GM21526 (cell line): ENCODE measurements around the gene ASPN.
"Not testable (repeated sequence)": the region's sequence is repeated elsewhere in the genome, so short reads cannot be mapped to it uniquely, and the experiment has no call there.

Source experiments
- ATAC-seq: cut with Tn5 transposase; IDR thresholded peaks from one replicate; pipeline ENCODE4 v1.9.1; 2021; ENCODE audit warnings: moderate library complexity; ENCODE audit not compliant: unreplicated experiment, low FRiP score

ASPN gene

DNA sequence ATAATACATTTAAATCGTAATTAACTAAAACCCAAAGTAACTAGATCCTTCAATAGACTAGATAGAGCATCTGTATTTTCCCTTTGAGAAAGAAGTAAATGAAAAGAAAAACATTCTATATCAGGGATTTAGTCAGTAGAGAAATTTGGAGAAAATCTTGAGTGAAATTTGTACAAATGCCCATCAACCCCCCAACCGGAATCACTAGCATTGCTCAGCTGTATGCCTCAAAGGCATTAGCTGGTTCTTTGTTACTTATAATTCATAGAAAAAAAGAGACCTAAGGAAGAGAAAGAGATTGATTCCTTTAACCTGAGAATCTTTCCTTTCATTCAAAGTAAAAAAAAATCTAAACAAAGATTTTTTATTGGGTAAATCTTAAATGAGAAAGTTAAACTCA is 58.7 kb downstream of the ASPN start:
- ATAC-seq, result no peak

DNA sequence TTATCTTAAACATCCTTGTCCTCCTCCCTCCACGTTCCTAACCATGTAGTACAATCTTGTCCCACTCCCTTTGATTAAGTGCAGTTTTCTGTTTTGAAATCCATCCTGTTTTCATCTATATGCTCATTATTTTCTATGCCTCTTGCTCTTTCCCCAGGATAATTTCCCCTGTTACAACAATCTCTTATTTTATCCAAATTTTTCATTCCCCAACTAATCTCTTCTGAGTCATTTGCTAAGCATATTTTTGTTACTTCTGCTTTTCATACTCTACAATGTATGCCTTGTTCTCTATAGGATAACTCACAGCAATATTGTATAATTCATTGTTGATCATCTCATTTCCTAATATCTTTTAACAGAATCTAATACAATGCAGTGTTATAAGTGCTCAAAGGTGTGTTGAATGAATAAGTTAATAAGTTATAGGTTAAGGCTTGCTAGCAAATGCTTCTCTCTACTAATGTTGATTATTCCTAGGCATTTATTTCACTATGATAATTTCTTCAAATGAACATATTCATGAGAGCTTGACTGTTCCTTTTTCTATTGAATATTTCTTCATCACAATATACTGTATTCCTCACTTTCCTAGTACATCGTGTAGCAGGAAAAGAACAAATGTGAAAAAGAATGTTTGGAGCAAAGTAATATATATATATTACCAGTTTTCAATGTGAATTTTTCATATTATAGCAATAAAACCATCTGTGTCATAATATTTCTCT is 59.5 kb downstream of the ASPN start:
- ATAC-seq, result no peak

DNA sequence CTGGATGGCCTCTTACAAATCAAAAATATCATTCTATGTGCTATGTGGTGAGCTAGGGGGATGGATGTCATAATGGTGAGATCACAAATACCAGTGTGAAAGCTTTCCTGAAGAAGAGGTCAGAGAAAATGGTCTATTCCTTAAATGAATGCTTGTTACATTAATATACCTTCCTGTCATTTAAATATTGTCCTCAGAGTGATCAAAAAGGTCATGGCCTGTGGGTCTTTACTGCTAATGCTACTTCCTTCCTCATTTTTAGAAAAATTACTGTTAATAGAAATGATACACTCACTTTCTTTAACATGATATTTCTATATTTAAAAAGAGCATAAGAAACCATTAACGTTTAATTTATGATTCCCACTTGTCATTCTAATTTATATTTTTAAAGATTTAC is 67.7 kb downstream of the ASPN start:
- no peak for ATAC-seq

DNA sequence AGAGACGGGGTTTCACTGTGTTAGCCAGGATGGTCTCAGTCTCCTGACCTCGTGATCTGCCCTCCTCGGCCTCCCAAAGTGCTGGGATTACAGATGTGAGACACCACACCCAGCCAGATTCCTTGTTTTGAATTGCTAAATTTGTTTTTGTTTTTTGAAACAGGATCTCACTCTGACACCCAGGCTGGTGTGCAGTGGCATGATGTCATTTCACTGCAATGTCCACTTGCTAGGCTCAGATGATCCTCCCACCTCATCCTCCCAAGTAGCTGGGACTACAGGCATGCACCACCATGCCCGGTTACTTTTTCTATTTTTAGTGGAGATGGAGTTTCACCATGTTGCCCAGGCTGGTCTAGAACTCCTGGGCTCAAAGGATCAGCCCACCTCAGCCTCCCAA is 71.1 kb downstream of the ASPN start:
- ATAC-seq, result not testable (repeated sequence)

DNA sequence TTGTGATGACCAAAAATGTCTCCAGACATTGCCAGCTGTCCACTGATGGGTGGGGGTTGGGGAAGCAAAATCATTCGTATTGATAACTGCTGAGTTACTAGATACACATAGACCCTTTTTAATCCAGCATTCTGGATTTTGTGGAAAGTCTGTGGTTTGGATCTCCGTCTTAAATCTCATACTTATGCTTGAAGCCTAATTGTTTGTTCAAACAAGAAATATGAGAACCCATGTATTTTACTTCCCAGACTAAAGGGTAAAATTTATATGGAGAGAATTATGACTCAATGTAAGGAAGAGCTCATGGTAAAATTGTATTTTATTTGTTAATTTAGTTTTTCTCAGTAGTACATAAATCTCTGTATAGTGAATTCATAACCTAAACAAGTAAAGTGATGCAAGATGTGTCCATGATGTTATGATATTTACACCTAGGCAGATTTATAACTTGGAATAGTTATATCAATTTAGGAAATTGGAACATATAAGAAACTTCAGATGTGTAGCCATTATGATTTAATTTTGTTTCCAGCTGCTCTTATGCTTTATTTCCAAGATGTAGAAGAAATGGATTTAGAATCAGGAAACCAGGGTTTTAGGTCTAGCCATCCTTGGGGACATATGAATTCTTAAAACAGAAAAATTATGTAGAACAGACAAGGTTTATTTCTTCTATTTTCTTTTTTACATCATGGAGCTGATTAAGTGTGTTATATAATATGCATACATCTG is 73.4 kb downstream of the ASPN start:
- ATAC-seq, result no peak

DNA sequence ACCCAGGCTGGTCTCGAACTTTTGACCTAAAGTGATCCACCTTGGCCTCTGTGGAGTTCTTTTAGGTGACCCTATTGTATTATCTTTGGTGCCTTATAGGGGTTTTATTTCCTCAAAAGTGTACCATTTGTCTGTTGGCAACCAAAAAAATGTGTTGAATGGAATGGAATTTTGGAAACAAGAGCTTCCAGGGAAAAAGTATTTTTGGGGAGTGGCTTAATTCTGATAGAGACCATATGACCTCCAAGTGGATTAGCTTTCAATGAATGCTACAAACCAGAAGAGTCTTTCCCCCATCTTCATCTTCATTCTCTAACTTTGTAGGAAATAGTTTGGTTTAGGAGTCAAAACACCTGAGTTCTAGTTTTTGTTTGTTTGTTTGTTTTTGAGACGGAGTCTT is 74.5 kb downstream of the ASPN start:
- no peak for ATAC-seq

DNA sequence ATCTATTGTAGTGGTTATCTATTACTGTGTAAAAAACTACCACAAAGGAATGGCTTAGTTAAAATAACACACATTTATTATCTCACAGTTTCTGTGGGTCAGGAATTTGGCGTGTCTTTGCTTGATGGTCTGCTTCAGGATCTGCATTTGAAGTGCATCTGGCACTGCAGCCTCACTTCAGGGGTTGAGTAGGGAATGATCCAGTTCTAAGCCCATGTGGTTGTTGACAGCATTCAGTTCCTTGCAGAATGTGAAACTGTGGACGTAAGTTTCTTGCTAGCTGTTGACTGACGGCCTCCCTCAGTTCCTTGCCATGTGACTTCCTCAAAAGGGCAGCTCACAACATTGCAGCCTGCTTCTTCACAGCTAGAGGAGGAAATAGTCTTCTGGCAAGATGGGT is 75.8 kb downstream of the ASPN start:
- ATAC-seq, result no peak
